H9 (cell line): ENCODE results near the gene KRTAP2-1. TPM values are rescaled to one million over a fixed set of nuclear protein-coding genes. Genes with fewer than 3 reads are reported as not detected.

Experiments used
- DNase-seq: peaks from one replicate; pipeline ENCODE4 v3.0.0-alpha.2; 2017
- H2AFZ ChIP-seq: one replicate; pipeline ENCODE4 v1.6.1; 2013; ENCODE audit warnings: mild to moderate bottlenecking, low read length, control low read depth, moderate library complexity
- H2AK5ac ChIP-seq: 2 replicates; pipeline ENCODE4 v1.6.1; 2013; ENCODE audit warnings: low read length, control low read depth, mixed read lengths; ENCODE audit not compliant: insufficient read length
- H2BK120ac ChIP-seq: one replicate; pipeline ENCODE4 v1.6.1; 2013; ENCODE audit warnings: low read depth, mild to moderate bottlenecking, low read length, control low read depth, inconsistent platforms; ENCODE audit not compliant: poor library complexity, severe bottlenecking
- H2BK12ac ChIP-seq: 2 replicates; pipeline ENCODE4 v1.6.1; 2013; ENCODE audit warnings: low read length, control low read depth, mixed read lengths, low read depth; ENCODE audit not compliant: insufficient read length
- H2BK15ac ChIP-seq: 2 replicates; pipeline ENCODE4 v1.6.1; 2013; ENCODE audit warnings: low read depth, low read length, control low read depth
- H2BK20ac ChIP-seq: one replicate; pipeline ENCODE4 v1.6.1; 2013; ENCODE audit warnings: low read depth, mild to moderate bottlenecking, low read length, control low read depth, inconsistent platforms; ENCODE audit not compliant: poor library complexity, severe bottlenecking
- H2BK5ac ChIP-seq: 2 replicates; pipeline ENCODE4 v1.6.1; 2013; ENCODE audit warnings: low read length, control low read depth, mixed read lengths; ENCODE audit not compliant: insufficient read length
- H3K14ac ChIP-seq: 2 replicates; pipeline ENCODE4 v1.6.1; 2013; ENCODE audit warnings: low read length, control low read depth; ENCODE audit not compliant: insufficient read depth
- H3K18ac ChIP-seq: 2 replicates; pipeline ENCODE4 v1.6.1; 2013; ENCODE audit warnings: low read depth, mild to moderate bottlenecking, mixed read lengths, low read length, control low read depth; ENCODE audit not compliant: insufficient read length
- H3K23ac ChIP-seq: 2 replicates; pipeline ENCODE4 v1.6.1; 2013; ENCODE audit warnings: low read length, control low read depth, mixed read lengths, low read depth; ENCODE audit not compliant: insufficient read length
- H3K23me2 ChIP-seq: 2 replicates; pipeline ENCODE4 v1.6.1; 2013; ENCODE audit warnings: low read depth, mild to moderate bottlenecking, mixed read lengths, low read length, control low read depth; ENCODE audit not compliant: insufficient read length, poor library complexity, severe bottlenecking
- H3K27ac ChIP-seq: 2 replicates; pipeline ENCODE4 v1.5.1; 2013; ENCODE audit warnings: low read length, control low read depth, mixed read lengths, low read depth; ENCODE audit not compliant: insufficient read length
- H3K27me3 ChIP-seq: 2 replicates; pipeline ENCODE4 v1.6.1; 2013; ENCODE audit warnings: low read length, control low read depth, inconsistent platforms; ENCODE audit not compliant: insufficient read depth
- H3K4ac ChIP-seq: 2 replicates; pipeline ENCODE4 v1.6.1; 2013; ENCODE audit warnings: low read depth, mild to moderate bottlenecking, control low read depth, inconsistent platforms, low read length, moderate library complexity
- H3K4me1 ChIP-seq: 2 replicates; pipeline ENCODE4 v1.6.1; 2013; ENCODE audit warnings: low read length, control low read depth, inconsistent platforms; ENCODE audit not compliant: insufficient read depth
- H3K4me2 ChIP-seq: 2 replicates; pipeline ENCODE4 v1.6.1; 2013; ENCODE audit warnings: low read length, control low read depth, mixed read lengths; ENCODE audit not compliant: insufficient read length, insufficient read depth
- H3K56ac ChIP-seq: 2 replicates; pipeline ENCODE4 v1.6.1; 2013; ENCODE audit warnings: low read depth, mild to moderate bottlenecking, mixed read lengths, low read length, control low read depth; ENCODE audit not compliant: insufficient read length
- H3K79me1 ChIP-seq: 2 replicates; pipeline ENCODE4 v1.6.1; 2013; ENCODE audit warnings: low read depth, mild to moderate bottlenecking, moderate library complexity, low read length, control low read depth, inconsistent platforms; ENCODE audit not compliant: insufficient read depth, poor library complexity, severe bottlenecking
- H3K79me2 ChIP-seq: 2 replicates; pipeline ENCODE4 v1.6.1; 2013; ENCODE audit warnings: low read length, control low read depth, inconsistent platforms; ENCODE audit not compliant: insufficient read depth
- H3K9ac ChIP-seq: 2 replicates; pipeline ENCODE4 v1.6.1; 2013; ENCODE audit warnings: low read length, control low read depth, mixed read lengths; ENCODE audit not compliant: insufficient read length; ENCODE audit errors: extremely low read depth
- H3K9me3 ChIP-seq: one replicate; pipeline ENCODE4 v1.6.1; 2013; ENCODE audit warnings: low read depth, low read length, inconsistent platforms; ENCODE audit not compliant: control insufficient read depth
- H3T11ph ChIP-seq: one replicate; pipeline ENCODE4 v1.6.1; 2013; ENCODE audit warnings: mild to moderate bottlenecking, low read length, control low read depth, inconsistent platforms
- H4K20me1 ChIP-seq: one replicate; pipeline ENCODE4 v1.6.1; 2013; ENCODE audit not compliant: control insufficient read depth, insufficient read length, insufficient read depth
- H4K5ac ChIP-seq: 2 replicates; pipeline ENCODE4 v1.6.1; 2013; ENCODE audit warnings: low read depth, mild to moderate bottlenecking, mixed read lengths, low read length, control low read depth; ENCODE audit not compliant: insufficient read length
- H4K8ac ChIP-seq: replicated peaks from 2 replicates; pipeline ENCODE4 v1.6.1; 2013; ENCODE audit warnings: low read length, control low read depth, mixed read lengths, low read depth; ENCODE audit not compliant: insufficient read length
- H4K91ac ChIP-seq: 2 replicates; pipeline ENCODE4 v1.6.1; 2013; ENCODE audit warnings: low read depth, mild to moderate bottlenecking, moderate library complexity, mixed read lengths, low read length, control low read depth; ENCODE audit not compliant: insufficient read length
- H3K27ac Mint-ChIP-seq, 3 experiments: 2 replicates in 2 of 3; 3 replicates in 1 of 3; pipeline ENCODE4 v1.8.0; 2020 to 2021; ENCODE audit warnings: mixed read lengths in 3 of 3, mild to moderate bottlenecking in 1 of 3, moderate library complexity in 1 of 3
- H3K27me3 Mint-ChIP-seq: 2 replicates; pipeline ENCODE4 v1.8.0; 2021; ENCODE audit warnings: low read depth, mild to moderate bottlenecking, moderate library complexity, mixed read lengths
- H3K36me3 Mint-ChIP-seq, 3 experiments: 2 replicates in 2 of 3; 3 replicates in 1 of 3; pipeline ENCODE4 v1.8.0; 2020 to 2021; ENCODE audit warnings: low read depth in 3 of 3, mixed read lengths in 3 of 3; ENCODE audit not compliant: insufficient read depth in 1 of 3
- H3K4me1 Mint-ChIP-seq, 2 experiments: 2 replicates each; pipeline ENCODE4 v1.8.0; 2020; ENCODE audit warnings: mixed read lengths in 2 of 2
- H3K4me3 Mint-ChIP-seq, 2 experiments: 2 replicates in 1 of 2; 3 replicates in 1 of 2; pipeline ENCODE4 v1.8.0; 2020 to 2021; ENCODE audit warnings: mild to moderate bottlenecking in 2 of 2, mixed read lengths in 2 of 2, moderate library complexity in 1 of 2
- H3K9me3 Mint-ChIP-seq, 2 experiments: 2 replicates in 1 of 2; 3 replicates in 1 of 2; pipeline ENCODE4 v1.8.0; 2020; ENCODE audit warnings: mild to moderate bottlenecking in 2 of 2, mixed read lengths in 2 of 2, moderate library complexity in 1 of 2
- WGBS: extraction: QIAGEN DNeasy Blood & Tissue Kit; methylation state at CpG from one replicate; pipeline ENCODE4 v1.1.7; 2013; ENCODE audit warnings: missing lambda C conversion rate, low lambda C conversion rate, mixed read lengths; ENCODE audit not compliant: insufficient read length; ENCODE audit errors: extremely low coverage; 5-methylcytosine and 5-hydroxymethylcytosine counted together
- total RNA-seq: library from RNA; stranded (reverse); gene quantifications from 2 replicates; pipeline ENCODE4 v1.2.1, GENCODE V29; 2021
- TF ChIP-seq, protein P1 (sequence below): fragments of 200-600 bp; sonication (generic); conservative IDR thresholded peaks from 3 replicates; pipeline ENCODE4 v1.8.0; 2021; ENCODE audit warnings: antibody characterized with exemption, mild to moderate bottlenecking

KRTAP2-1 gene
- total RNA-seq, 1 experiment from 2014 or later: not detected

DNA sequence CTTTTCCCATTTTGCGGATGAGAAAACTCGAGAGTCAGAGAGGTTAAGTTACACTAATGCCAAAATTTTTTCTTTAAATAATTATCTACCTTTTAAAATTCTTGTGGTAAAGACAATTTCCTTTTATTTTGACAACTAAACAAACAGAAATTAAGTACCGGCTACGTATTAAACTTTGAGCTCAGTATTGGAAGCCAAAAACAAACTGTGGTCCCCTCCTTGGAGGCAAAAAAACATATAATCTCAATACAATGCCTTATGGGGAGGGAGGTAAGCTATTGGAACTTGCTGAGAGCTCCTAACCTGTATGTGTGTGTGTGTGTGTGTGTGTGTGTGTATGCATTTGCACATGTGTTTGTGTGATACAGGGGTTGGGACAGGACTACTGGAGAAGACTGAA is 16.3 kb upstream of the KRTAP2-1 start:
- H4K8ac ChIP-seq: no peak overlapping the region
- no peak overlapping the region for H3K14ac ChIP-seq
- no peak overlapping the region for H2BK12ac ChIP-seq
- H2BK120ac ChIP-seq: no peak overlapping the region
- no peaks in the 10 kb centered on the region for H4K20me1 ChIP-seq
- no peak overlapping the region for H3K9ac ChIP-seq
- TF ChIP-seq, protein P1, sequence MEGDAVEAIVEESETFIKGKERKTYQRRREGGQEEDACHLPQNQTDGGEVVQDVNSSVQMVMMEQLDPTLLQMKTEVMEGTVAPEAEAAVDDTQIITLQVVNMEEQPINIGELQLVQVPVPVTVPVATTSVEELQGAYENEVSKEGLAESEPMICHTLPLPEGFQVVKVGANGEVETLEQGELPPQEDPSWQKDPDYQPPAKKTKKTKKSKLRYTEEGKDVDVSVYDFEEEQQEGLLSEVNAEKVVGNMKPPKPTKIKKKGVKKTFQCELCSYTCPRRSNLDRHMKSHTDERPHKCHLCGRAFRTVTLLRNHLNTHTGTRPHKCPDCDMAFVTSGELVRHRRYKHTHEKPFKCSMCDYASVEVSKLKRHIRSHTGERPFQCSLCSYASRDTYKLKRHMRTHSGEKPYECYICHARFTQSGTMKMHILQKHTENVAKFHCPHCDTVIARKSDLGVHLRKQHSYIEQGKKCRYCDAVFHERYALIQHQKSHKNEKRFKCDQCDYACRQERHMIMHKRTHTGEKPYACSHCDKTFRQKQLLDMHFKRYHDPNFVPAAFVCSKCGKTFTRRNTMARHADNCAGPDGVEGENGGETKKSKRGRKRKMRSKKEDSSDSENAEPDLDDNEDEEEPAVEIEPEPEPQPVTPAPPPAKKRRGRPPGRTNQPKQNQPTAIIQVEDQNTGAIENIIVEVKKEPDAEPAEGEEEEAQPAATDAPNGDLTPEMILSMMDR: no peak
- no peak overlapping the region for H3K4me2 ChIP-seq
- no peak overlapping the region for H3K23ac ChIP-seq
- no peak overlapping the region for H2BK5ac ChIP-seq
- H3K9me3 Mint-ChIP-seq: no peaks in the 10 kb centered on the region
- no peak overlapping the region for H3K18ac ChIP-seq
- H3K79me2 ChIP-seq: no peaks in the 10 kb centered on the region
- H3K4me1 Mint-ChIP-seq: peaks cover 4 to 13% of the 10 kb centered on the region in 2 experiments
- no peak overlapping the region for H3T11ph ChIP-seq
- no peak overlapping the region for H3K56ac ChIP-seq
- H3K9me3 ChIP-seq: no peaks in the 10 kb centered on the region
- H4K91ac ChIP-seq: no peak overlapping the region
- no peaks in the 10 kb centered on the region for H3K27me3 Mint-ChIP-seq
- H2BK15ac ChIP-seq: no peak overlapping the region
- H2BK20ac ChIP-seq: no peak overlapping the region
- H3K27ac Mint-ChIP-seq: no peak overlapping the region
- no peaks in the 10 kb centered on the region for H3K23me2 ChIP-seq
- no peaks in the 10 kb centered on the region for H3K27me3 ChIP-seq
- no peak overlapping the region for H4K5ac ChIP-seq
- no peak overlapping the region for H3K27ac ChIP-seq
- no peak overlapping the region for H3K4ac ChIP-seq
- no peaks in the 10 kb centered on the region for H3K36me3 Mint-ChIP-seq
- no peaks in the 10 kb centered on the region for H3K79me1 ChIP-seq
- no peak overlapping the region for H3K4me3 Mint-ChIP-seq
- H3K4me1 ChIP-seq: no peaks in the 10 kb centered on the region
- no peak for DNase-seq
- WGBS: no CpG with 5 or more reads among the region's 4 CpGs
- H2AFZ ChIP-seq: no peak overlapping the region
- no peak overlapping the region for H2AK5ac ChIP-seq
